ENCODE results near the gene PRPF19.

PRPF19 gene

GRCh38 chr11:60852982-60853950, 53.1 kb downstream of the PRPF19 start:
- in situ Hi-C loops (cut with MboI; ENCODE audit: low pct_unique_long_range_greater_than_20kb, low sequenced_read_pairs): no loop called here
- no peak for DNase-seq

GRCh38 chr11:60852117-60852981, 54.0 kb downstream of the PRPF19 start:
- in situ Hi-C loops (cut with MboI; ENCODE audit: low pct_unique_long_range_greater_than_20kb, low sequenced_read_pairs): no loop called here
- DNase-seq: no peak

DNA sequence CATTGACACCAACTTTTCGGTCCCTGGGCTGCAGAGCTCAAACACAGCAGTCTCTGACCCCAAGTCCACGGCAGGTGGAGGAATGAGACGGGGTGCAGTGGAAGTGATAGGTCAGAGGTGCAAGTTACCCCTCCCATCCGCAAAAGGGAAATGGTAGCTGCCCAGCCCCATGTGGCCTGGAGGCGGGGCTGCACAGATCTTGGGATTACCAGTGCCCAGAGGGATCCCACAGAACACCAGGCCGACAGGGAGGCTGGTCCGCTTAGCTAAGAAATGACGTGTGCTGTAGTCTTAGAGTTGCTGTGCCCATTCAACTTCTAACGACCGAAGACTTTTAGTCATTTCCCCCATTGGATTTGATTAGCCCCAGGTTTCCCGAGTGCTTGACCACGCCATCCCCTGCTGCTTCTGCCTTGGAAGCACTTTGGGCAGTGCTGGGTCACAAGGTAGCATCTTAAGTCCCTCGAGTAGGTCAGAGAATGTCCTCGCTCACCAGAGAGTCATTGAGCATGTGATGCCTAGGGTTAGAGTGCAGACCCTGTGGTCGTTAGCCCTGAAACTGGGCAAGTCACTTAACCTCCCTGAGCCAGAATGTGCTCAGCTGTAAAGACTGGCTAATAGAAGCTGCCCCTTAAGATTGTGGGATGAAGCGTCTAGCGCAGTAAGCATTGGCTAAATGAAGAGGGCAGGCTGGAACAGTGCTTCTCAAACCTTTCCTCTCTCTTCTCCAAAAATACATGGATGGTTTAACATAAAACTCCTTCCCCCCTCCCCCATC, 54.9 kb downstream of the PRPF19 start:
- no peak for DNase-seq
- in situ Hi-C loops (cut with MboI; ENCODE audit: low pct_unique_long_range_greater_than_20kb, low sequenced_read_pairs): no loop called here

- in situ Hi-C loops (cut with MboI; ENCODE audit: low pct_unique_long_range_greater_than_20kb, low sequenced_read_pairs): no loop called here
- DNase-seq: no peak
These were observed 56.5 kb downstream of the PRPF19 start for GRCh38 chr11:60849641-60850520.

DNA sequence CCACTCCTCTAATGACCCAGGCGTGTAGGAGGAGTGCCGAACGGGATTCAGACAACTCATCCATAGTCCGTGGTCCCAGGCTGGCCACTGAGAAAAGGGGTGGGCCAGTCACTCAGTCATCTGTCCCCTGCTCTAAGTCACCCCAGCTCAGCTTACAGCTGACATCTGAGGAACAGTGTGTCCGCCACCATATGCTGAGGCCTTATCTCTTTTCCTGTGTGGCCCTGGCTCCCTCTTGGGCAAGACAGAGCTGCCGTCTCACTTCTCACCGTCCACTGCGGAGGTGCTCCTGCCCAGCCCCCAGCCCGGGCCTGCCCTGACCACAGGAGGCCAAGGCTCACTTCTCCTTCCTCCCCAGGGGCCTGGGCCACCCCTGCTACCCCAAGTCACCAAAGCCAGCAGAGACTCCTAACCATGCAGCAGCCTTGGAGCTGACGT, 57.7 kb downstream of the PRPF19 start:
- in situ Hi-C loops (cut with MboI; ENCODE audit: low pct_unique_long_range_greater_than_20kb, low sequenced_read_pairs): no loop called here
- DNase-seq: no peak

GRCh38 chr11:60847896-60848295, 58.5 kb downstream of the PRPF19 start:
- in situ Hi-C loops (cut with MboI; ENCODE audit: low pct_unique_long_range_greater_than_20kb, low sequenced_read_pairs): no loop called here
- no peak for DNase-seq

DNA sequence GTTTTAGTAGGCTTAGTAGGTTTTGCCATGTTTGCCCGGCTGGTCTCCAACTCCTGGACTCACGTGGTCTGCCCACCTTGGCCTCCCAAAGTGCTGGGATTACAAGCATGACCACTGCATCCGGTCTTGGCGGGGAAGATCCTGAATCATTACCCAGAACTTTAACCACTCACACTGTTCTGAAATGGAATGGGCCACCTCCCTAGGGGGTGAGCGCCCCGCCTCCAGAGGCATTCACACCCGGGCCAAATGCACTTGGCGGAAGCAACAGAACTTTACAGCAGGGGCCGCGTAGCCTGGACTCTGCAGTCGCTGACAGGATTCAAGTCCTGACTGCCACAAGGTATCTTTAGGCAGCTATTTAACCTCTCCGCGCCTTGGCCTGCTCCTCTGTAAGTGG, 59.1 kb downstream of the PRPF19 start:
- in situ Hi-C loops (cut with MboI; ENCODE audit: low pct_unique_long_range_greater_than_20kb, low sequenced_read_pairs): no loop called here
- DNase-seq: no peak

GRCh38 chr11:60845338-60845737, 61.0 kb downstream of the PRPF19 start:
- no peak for DNase-seq
- in situ Hi-C loops (cut with MboI; ENCODE audit: low pct_unique_long_range_greater_than_20kb, low sequenced_read_pairs): no loop called here

- in situ Hi-C loops (cut with MboI; ENCODE audit: low pct_unique_long_range_greater_than_20kb, low sequenced_read_pairs): no loop called here
- DNase-seq: no peak
These were observed 61.5 kb downstream of the PRPF19 start for GRCh38 chr11:60844870-60845221.

GRCh38 chr11:60844045-60844869, 62.1 kb downstream of the PRPF19 start:
- in situ Hi-C loops (cut with MboI; ENCODE audit: low pct_unique_long_range_greater_than_20kb, low sequenced_read_pairs): no loop called here
- DNase-seq: no peak

- in situ Hi-C loops (cut with MboI; ENCODE audit: low pct_unique_long_range_greater_than_20kb, low sequenced_read_pairs): no loop called here
- DNase-seq: peak; percentile 27
These were observed 63.5 kb downstream of the PRPF19 start for GRCh38 chr11:60842668-60843600.

- DNase-seq: peak; percentile 98
- in situ Hi-C loops (cut with MboI; ENCODE audit: low pct_unique_long_range_greater_than_20kb, low sequenced_read_pairs): no loop called here
These were observed 64.4 kb downstream of the PRPF19 start, which contains the start of gene CCDC86 for GRCh38 chr11:60841797-60842667. TSS of gene CCDC86 (plus strand) at chr11:60842113. CDS start at chr11:60842125, 12 bp downstream.
